Right ventricle myocardium inferior (tissue), 1 donor: ENCODE results near the gene JMJD6. TPM values are rescaled to one million over a fixed set of nuclear protein-coding genes. Genes with fewer than 3 reads are reported as not detected.
"Not testable (repeated sequence)": the region's sequence is repeated elsewhere in the genome, so short reads cannot be mapped to it uniquely, and the experiment has no call there.

Source experiments
- ATAC-seq: fragments of 200-7000 bp; cut with Tn5 transposase; one replicate; pipeline ENCODE4 v1.9.1; 2020; ENCODE audit warnings: mild to moderate bottlenecking, moderate library complexity
- DNase-seq: peaks from one replicate; pipeline ENCODE4 v3.0.0; 2021; ENCODE audit errors: missing footprints
- intact Hi-C: fragments of 100-400 bp; cut with DNase I; formaldehyde crosslinking; loops from one replicate; pipeline ENCODE4 v1.11.0; 2022
- total RNA-seq: library from RNA; stranded (reverse); fragmentation: NEBNext Ultra II Directional; extraction: Animal tissue kit (Norgen Biotek cat#: 25700); gene quantifications from one replicate; pipeline ENCODE4 v1.2.1, GENCODE V29; 2021
- donor health status: DM: no; HTN: yes; CAD: no; lungs with severe emphysema.

JMJD6 gene
- total RNA-seq, 1 donor from 2014 or later: 62.8 TPM

DNA sequence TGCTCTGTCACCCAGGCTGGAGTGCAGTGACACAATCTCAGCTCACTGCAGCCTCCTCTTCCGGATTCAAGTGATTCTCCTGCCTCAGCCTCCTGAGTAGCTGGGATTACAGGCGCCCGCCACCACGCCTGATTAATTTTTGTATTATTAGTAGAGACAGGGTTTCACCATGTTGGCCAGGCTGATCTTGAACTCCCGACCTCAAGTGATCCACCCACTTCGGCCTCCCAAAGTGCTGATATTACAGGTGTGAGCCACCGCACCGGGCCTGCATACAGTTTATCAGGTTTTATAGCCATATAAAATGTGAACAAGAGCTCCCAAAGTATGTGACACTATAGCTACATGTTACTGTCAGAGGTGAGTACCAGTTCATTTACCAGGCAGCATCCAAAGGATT is 3.4 kb downstream of the JMJD6 start:
- ATAC-seq, DNase-seq, intact Hi-C loops: not testable (repeated sequence)

DNA sequence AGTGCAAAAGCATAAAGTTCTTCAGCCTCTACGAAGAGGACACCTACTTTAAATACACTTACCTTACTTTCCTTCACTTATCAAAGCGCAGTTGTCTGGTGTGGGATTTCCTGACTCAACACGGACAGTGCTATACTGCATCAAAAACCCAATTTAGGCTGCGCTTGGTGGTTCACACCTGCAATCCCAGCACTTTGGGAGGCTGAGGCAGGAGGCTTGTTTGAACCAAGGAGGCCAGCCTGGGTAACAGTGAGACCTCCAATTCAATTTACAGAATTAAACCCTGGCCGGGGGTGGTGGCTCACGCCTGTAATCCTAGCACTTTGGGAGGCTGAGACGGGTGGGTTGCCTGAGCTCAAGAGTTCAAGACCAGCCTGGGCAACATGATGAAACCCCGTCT is 4.1 kb downstream of the JMJD6 start:
- intact Hi-C loops: no loop called here
- DNase-seq (no peak), ATAC-seq (no peak)

- DNase-seq (no peak), ATAC-seq (no peak)
- intact Hi-C loops: no loop called here
Measured at GRCh38 chr17:76721463-76721862, 4.9 kb downstream of the JMJD6 start.

GRCh38 chr17:76720941-76721340 is 5.5 kb downstream of the JMJD6 start:
- DNase-seq (no peak), ATAC-seq (peak; percentile 2)
- intact Hi-C loops: no loop called here

DNA sequence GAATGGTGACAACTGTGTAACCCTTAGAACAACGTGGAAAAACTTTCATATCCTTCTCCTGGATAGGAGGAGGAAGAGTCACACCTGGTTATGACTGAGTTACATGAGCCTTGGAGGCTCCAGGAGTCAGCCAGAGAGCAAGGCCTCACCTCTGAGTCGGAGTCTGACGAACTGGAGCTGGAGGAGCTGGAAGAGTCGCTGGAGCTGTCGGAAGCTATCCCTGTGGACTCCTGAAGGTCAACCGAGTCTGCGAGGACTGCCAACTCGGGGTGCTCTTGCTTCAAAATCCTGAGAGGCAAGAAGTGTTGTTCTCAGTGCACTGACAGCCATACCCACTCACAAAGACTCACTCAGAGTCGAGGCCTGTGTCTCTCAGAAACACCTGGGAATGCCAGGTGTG is 6.2 kb downstream of the JMJD6 start:
- no peak for DNase-seq
- intact Hi-C loops: no loop called here
- ATAC-seq: no peak

- intact Hi-C loops: no loop called here
- ATAC-seq: no peak
Measured at GRCh38 chr17:76718516-76718915, 7.9 kb downstream of the JMJD6 start.

GRCh38 chr17:76716839-76717215 is 9.6 kb downstream of the JMJD6 start:
- intact Hi-C loops: no loop called here
- no peak for ATAC-seq
- no peak for DNase-seq

More at GRCh38 chr17:76718516-76718915, 7.9 kb downstream of the JMJD6 start:
- DNase-seq: no peak

DNA sequence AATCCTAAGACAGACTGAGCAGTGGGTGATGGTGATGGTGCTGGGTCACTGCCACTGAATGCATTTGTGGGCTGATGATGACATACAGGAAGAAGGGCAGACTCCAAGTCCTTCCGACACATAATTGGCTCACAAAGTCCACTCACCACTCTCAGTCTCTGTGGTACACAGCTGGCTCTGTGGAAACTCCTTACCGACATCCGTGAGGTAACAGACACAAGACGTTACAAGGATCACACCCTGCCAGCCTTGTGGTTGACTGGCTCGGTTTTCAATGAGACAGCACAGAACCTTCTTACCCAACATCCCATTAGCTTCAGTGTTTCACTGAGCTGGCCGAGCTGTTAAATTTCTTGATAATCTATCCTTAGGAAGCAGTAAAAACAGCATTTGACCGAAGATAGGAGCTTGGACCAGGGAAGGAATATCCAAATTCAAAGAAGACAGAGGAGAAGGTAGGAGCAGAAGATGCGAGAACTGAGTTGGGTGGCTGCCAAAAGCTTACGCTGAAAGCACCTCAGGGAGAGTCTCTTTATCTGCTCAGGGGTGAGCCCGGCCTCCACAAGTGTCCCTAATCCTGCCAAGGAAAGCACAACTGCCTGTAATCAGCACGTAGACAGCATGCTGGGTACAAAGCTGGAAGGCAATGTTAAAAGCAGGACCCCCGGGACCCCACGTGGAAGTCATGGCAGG is 10.1 kb downstream of the JMJD6 start:
- intact Hi-C loops: no loop called here
- DNase-seq: no peak
- peak; percentile 70 for ATAC-seq

GRCh38 chr17:76715496-76715830 is 10.9 kb downstream of the JMJD6 start:
- intact Hi-C loops: loop anchor here (2.0 kb wide), 2 partner anchors 27 to 35 kb away; no protein-coding TSS in a partner anchor
- ATAC-seq: peak; percentile 2
- no peak for DNase-seq

- ATAC-seq: peak; percentile 5
- intact Hi-C loops: loop anchor here (2.0 to 5.0 kb wide), 4 partner anchors 26 to 158 kb away; no protein-coding TSS in a partner anchor
- peak; percentile 83 for DNase-seq
Measured at GRCh38 chr17:76714822-76715495, 11.4 kb downstream of the JMJD6 start.

- intact Hi-C loops: loop anchor here (2.0 to 5.0 kb wide), 4 partner anchors 26 to 157 kb away; no protein-coding TSS in a partner anchor
- no peak for DNase-seq
- ATAC-seq: no peak
Measured at GRCh38 chr17:76714336-76714735, 12.1 kb downstream of the JMJD6 start.

DNA sequence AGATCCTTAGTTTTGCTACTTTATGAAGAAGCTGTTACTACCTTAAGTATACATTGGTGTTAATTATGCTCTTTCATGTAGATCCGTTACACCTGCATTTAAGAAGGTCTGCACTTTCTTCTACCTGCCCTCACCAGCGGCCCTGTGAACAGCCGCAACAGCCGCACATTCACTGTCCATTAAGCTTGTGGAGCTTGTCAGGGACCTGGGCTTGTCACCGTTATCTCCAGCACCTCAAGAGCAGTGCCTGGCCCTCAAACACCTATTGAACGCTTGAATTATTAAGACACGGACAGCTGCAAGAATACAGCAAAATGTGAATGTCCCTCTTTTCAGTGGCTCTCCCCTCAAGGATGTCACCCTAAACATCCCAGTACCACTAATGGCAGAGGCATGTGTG is 12.6 kb downstream of the JMJD6 start:
- no peak for ATAC-seq
- no peak for DNase-seq
- intact Hi-C loops: loop anchor here (2.0 to 5.0 kb wide), 4 partner anchors 25 to 156 kb away; no protein-coding TSS in a partner anchor

- ATAC-seq, DNase-seq: not testable (repeated sequence)
- intact Hi-C loops: loop anchor here (5.0 kb wide), 2 partner anchors 40 to 155 kb away; no protein-coding TSS in a partner anchor
Measured at GRCh38 chr17:76712321-76712720, 14.1 kb downstream of the JMJD6 start.

DNA sequence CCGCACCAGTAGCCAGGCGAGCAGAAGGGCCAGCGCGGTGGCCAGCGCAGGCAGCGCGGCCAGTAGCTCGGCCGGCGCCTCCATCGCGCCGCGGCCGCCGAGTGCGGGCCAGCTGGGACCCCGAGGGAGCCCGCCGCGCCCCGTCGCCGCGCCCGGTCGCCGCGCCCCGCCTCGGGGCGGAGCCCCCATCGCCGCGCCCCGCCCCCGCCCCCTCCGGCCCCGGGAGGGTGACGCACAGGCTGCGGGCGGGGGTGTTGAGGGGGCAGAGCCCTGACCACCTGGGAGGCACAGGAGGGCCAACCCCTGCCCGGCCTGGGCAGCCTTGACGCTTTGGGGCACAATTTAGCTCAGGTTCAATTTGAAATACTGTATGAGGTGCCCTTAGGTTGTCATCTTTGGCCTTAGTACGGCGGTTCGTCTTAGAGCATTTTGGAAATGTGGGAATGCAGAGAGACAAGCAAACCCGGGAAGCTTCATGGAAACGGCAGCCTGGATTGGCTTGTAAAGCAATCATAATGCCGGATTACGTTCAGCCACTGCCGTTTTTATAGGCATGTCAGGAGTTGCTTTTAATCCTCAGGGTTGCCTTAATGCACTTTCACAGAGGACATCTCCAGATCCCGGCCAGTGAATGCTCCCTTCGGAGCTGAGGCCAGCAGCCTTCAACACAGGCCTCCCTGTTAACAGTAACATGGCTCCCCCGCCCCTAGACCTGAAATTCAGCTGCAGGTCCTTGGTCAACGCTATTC is 15.4 kb downstream of the JMJD6 start, which contains the start of gene MXRA7:
Gene MXRA7 (minus strand): TSS at position 103 of the 749 bp plus-strand sequence. CDS start 19 bp downstream, at position 84.
- peak; percentile 53 for ATAC-seq
- peak; percentile 87 for DNase-seq
- intact Hi-C loops: loop anchor here (1.0 to 5.0 kb wide), 3 partner anchors 12 to 154 kb away; no protein-coding TSS in a partner anchor

DNA sequence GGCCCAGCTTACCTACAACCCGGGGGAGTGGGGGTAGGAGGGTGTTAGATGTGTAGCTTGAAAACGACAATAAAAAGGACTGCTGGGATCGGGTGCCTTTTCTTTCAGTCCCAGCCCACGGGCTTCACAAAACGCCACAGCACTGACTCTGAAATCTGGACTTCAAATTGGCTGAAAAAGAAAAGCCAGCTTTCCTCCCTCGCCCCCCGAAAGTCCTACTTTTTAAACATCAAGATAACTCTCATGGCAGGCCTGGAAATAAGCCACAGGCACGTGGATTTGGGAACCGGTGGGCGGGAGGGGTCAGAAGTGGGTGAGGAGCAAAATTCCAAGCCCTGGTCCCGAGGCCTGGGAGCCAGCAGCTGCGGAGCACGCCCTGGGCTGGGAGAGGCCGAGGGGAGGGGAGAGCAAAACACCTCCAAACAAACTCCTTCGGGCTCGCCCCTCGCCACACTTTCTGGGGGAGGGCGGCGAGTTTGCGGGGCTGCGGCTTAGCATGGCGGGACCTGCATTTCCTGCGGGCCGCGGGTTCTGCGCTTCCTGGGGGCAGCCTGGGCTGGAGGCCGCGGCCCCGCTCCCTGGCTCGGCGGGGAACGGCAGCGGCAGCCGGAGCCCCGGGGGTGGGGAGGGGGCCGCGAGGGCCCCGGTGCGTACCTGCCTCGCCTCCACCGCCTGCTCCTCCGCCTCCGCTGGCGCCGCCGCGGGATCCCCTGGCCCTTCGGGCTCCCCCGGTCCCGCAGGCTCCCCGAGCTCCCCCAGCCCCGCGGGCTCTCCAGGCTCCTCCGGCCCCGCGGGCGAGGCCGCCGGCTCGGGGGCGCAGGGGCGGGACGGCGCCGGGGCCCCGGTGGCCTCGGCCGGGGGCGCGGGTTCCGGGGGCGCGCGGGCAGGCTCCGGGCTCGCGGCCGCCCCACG is 16.2 kb downstream of the JMJD6 start:
- not testable (repeated sequence) for DNase-seq, ATAC-seq
- intact Hi-C loops: loop anchor here (1.0 to 5.0 kb wide), 3 partner anchors 11 to 153 kb away; no protein-coding TSS in a partner anchor

DNA sequence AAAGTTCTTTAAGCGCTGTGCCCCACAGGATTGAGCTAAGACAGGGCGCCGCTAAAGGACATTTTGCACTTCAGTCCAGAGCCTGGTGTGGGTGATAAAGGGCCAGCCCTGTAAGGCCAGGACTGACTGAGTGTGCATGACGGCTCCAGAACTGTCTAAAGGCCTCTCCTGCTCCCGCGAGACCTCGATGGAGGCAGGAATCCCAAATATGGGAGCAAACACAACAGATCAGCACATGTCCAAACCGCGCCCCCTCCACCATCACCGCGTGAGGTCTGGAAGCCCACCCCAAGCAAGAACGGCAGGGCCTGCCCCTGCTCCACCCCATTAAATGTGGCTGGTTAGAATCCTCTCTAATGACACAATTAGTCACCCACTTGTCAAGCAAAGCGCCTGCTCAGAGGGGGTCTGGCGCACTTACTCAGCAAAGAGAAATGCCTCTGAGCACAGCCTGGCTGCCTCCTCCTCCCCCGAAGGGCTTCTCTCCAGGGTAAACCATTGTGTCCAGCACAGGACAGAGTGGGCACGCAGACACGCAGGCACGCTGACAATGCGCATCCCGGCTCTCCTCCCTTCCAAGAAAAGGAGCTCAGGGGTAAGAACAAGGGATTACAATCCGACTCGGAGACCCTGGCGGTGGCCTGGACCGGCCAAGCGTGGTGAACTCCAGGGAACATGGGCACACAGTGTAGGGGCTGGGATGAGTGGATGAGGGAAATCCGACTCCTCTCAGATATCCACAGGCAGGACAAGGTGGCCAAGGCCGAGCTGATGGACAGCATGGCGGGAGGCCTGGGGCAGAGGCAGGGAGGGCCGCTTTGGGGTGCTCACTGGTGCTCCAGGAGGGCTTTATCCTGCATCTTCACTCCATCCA is 17.1 kb downstream of the JMJD6 start:
- intact Hi-C loops: no loop called here
- ATAC-seq (peak; percentile 87), DNase-seq (peak; percentile 91)
